Amniotic stem cell (primary cell): ENCODE results near the gene WDFY2.

Source experiments
- DNase-seq: peaks from one replicate; lab custom pipeline; 2025; lab: John Stamatoyannopoulos, UW

WDFY2 gene

DNA sequence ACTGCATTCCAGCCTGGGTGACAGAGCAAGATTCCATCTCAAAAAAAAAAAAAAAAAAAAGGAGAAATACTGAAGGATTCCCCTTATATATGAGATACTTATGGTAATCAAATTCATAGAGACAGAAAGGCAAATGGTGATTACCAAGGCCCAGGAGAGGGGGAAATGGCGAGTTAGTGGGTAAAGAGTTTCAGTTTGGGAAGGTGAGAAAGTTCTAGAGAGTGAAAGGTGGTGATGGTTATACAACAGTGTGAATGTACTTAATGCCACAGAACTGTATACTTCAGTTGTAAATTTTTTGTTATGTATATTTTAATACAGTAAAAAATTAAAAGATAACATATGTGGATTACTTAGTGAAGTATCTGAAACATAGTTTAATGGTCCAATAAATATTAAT is 129.5 kb downstream of the WDFY2 start:
- no peak for DNase-seq

DNA sequence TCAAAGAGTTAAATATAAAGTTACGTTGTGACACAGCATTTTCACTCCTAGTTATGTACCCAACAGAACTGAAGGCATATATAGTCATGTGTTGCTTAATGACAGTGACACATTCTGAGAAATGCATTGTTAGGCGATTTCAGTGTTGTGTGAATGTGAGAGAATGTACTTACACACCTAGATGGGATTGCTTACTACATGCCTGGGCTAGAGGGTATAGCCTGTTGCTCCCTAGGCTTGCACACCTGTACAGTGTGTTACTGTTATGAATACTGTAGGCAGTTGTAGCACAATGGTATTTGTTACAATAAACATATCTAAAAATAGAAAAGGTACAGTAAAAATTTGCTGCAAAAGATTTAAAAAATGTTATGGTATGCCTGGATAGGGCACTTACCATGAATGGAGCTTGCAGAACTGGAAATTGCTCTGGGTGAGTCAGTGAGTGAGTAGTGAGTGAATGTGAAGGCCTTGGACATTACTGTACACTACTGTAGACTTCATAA is 130.5 kb downstream of the WDFY2 start:
- DNase-seq, result no peak

DNA sequence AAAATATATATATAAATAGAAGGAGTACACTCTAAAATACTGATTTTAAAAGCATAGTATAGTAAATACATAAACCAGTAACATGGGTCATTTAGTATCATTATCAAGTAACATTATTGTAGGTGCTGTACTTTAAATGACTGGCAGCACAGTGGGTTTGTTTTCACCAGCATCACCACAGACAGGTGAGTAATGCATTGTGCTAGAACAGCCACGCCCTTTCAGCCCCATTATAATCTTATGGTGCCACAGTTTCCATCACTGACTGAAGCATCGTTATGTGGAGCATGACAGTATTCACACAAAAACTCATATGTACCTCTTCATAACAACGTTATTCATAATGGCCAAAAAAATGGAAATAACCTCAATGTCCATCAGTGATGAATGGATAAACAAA is 131.4 kb downstream of the WDFY2 start:
- DNase-seq, result no peak

DNA sequence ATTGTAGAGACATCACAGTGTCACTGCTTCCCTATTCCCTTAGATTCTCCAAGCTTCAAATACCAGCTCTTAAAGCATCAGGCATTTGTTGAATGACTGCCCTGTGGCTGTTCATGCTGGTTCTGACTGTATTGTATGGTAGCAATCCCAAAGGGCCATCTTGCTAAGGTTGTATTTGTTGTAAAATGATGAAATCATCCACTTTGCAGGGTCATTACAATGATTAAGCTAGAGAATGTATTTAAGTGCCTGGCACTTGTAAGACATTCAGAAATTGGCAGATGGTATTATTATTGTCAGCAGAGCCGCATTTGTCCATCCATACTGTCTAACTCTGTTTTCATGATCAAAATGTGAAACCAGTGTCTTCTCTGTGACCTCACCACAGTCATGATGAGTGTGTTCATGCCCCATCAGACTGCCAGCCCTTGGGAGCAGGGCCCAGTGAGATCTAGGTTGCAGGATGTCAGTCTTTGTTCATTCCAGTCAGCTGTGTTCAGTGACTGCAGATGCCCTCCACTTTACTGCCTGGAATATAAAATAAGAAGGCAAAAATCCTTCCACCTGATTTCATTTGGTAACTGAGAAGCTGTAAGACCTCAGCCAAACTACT is 133.6 kb downstream of the WDFY2 start:
- no peak for DNase-seq

DNA sequence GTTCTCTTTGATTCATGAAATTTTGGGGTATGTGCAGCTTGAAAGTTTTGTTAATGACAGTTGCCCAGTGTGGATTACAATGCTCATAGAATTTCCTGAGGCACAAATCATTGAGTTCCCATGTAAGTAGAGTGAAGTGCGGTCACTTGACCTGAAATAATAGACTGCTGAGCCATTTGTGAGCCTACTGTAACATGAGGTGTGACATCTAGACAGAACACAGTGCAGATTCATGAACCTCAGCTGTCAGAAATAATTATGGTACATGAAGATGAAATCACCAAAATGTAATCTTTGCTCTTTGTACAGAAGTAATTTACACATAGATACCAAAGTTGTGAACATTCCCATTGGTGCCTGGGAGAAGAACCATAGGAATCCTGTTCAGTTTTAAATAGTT is 135.1 kb downstream of the WDFY2 start:
- DNase-seq, result no peak

DNA sequence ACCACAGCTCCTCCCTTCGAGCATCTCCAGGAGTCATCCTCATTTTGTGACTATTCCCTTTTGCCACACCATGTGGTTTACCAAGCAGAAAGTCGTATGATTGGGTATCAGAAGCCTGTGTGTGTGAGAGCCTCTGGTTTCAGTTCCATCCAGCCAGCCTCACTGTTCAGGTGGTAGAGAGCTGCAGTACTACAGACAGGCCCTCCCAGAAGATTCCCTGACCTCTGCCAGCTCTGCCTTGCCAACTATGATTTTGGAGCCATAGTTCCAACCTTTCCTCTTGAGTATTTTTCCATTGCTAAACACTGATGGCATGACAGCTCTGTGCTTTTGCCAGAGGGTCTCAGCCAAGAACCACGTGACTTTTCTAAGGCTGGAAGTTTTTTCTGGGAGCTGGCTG is 137.2 kb downstream of the WDFY2 start:
- DNase-seq, result no peak

DNA sequence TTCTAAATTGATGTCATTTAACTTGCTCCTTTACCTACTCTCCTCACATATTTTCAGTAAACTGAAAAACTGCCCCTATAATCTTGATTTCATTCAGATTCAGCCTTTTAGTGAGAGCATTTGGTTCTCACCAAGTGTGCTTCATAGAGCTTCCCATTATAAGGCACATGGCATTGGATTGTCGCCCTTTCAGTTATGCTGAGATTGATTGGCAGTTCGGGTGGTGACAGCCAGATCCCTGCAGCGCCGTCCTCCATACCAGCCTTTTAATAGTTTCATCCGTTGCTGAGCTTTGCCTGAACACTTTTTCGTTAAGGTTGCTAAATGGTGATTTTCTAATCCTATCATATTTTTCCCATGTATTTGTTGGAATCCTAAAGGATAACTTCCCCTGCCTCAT is 139.3 kb downstream of the WDFY2 start:
- DNase-seq, result no peak

DNA sequence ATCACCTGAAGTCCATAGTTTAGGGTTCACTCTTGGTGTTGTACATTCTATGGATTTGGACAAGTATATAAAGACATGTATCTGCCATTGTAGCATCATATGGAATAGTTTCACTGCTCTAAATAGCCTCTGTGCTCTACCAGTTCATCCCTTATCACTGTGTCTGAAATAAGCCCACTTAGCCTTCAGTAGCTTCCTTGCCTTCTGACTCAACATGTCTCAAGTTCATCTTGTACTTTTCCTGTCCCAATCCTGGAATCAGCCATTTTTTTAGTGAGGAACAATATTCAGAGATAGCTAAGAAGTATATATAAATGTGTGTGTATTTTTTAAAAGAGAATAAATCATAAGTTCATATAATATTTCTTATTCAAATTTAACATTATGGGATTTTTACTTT is 140.5 kb downstream of the WDFY2 start:
- DNase-seq, result no peak

DNA sequence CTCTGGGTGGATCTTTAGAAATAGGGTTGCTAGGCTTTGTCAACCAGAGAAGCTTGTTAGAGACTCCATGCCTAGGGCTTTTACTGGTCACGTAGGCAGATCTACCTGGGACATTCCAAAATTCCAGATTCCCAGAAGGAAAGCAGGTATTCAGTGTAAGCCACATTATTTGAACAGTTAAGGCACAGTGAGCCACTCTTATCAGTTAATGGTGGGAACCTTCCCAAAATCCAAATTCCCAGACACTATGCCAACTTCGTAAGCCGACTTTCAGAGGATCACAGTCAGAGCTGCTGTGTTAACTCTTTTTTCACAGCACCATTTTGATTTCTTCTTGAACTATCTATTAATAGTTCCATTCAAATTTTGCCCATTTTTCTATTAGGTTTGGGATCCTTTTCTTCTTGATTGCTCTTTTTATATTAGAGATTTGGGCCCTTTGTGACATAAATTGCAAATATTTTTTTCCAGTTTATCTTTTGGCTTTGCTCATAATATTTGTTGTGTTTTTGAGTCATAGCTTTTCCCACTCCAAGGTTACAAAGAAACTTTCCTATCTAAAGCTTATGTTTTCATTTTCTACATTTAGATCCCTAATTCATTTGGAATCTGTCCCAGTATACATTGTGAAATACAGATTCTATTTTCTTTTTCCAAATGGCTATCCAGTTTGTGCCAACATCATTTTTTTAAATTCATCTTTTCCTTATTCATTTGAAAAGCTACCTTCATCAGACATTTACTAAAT is 142.4 kb downstream of the WDFY2 start:
- DNase-seq, result peak; percentile 59

DNA sequence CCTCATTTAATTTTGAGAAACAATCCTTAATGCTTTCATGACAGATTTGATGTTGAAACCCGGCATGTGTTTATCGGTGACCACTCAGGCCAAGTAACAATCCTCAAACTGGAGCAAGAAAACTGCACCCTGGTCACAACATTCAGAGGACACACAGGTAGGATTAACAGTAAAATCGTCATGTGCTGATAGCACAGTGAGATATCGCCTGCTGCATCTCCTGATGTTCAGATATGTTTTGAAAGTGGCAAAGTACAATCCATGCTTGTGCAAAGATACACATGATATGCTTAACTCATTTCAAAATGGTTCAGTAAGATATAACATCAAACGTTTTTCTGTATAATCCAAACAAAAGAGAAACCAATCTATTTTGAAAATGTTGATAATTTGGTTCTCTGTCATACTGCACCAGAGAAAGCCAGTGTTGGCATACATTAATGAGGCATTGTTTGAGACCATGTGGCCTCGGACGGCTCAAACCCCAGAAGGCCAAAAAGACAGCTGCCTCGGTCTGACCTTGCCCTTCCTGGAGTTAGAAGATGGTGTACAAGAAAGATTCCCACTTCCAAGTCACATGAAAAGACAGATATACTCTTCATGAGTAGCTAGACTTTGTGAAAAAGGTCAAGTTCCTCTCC is 143.5 kb downstream of the WDFY2 start:
- DNase-seq, result no peak

DNA sequence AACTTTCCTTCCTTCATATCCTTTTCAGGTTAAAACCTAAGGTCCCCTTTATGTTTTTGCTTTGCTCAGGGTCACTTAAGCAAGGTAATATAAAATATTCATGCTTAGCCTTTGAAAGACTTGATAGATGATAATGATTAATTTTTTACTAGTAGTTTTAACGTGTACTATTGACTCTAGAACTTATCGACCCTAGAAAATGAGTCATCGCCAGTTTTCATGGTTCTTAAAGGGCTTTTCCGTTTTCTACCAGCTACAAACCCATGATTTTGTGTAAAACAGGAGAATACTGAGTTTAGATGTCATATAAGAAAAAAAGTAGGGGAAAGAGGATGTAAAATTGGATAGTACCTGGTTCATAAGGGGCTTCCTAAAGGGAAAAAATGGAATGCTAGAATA is 144.0 kb downstream of the WDFY2 start:
- DNase-seq, result no peak

DNA sequence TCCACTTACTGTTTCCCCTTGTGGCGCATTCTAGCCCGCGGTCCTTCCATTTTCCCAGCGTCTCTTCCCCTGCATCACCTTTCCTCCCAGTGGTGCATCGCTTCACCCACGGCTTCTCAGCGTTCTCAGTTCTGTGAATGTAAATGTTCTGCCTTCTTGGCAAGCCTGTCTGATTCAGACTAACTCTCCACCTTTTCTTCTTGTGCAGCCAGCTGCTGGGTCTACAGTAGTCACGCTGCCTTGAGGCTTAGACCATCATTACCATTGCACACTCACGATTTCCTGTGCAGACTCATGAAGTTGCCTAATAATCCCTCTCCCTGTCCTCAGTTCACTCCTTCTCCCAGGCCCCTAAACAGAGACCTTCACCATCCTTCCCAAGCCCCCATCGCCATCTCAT is 144.7 kb downstream of the WDFY2 start:
- DNase-seq, result no peak

DNA sequence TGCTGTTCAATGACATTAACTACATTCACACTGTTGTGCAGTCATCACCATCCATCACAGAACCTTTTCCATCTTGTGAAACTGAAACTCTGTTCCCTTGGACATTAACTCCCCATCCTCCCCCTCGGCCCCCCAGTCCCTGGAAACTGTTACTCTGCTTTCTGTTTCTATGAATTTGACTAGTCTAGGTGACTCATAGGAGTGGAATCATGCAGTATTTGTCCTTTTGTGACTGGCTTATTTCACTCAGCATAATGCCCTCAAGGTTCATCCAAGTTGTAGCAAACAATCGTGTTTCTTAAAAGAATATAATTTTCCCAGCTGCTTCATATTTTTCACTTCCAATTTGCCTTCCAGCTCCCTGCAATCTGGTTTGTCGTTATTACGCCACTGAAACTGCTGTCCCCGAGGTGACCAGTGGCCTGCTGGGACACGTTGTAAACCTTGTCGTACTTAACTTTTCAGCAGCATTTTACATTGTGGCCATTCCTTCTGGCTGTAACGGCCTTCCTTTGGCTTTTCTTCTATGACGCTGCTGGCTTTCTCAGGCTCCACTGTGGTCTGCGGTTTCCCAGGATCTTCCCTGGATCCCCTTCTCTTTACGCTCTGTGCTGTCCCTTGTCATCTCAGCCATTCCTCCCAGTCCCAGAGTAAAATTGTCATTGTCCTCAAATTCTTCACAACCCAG is 145.7 kb downstream of the WDFY2 start:
- peak; percentile 60 for DNase-seq

DNA sequence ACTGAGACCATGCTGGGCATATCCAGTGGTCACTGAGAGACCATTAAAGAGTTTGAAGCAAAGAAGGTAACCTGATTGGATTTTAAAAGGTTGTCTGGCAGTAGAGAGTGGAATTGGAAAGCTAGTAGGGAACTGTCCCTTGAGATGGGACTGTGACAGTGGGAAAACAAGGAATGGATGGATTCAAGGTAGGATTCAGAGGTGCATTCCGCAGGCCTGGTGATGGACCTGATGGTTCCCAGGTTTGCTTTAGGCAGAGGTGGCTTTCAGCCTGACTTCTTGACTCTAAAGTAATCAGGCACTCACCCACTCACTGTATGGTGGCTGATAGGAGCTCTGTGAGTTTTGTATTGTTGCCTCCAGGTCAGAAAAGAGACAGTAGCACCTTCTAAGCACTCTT is 146.7 kb downstream of the WDFY2 start:
- DNase-seq, result no peak

DNA sequence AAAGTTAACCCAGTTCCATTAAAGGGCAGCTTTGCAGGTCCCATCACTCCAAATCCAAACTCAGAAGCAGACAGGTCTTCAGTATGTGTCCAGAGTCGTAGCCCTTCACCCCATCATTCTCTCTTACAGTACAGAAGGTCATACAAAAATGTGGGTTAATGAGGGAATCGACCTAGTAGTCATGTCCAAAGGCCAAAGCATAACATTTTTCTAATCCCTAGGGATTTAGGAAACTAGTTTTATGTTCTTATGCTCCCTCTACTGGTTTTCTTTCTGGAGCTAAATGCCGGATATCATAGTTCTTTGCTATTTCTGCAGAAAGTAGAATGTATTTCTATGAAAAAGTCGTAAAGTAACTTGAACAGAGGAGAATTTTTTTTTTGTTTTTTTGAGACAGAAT is 147.5 kb downstream of the WDFY2 start:
- DNase-seq, result peak; percentile 24

DNA sequence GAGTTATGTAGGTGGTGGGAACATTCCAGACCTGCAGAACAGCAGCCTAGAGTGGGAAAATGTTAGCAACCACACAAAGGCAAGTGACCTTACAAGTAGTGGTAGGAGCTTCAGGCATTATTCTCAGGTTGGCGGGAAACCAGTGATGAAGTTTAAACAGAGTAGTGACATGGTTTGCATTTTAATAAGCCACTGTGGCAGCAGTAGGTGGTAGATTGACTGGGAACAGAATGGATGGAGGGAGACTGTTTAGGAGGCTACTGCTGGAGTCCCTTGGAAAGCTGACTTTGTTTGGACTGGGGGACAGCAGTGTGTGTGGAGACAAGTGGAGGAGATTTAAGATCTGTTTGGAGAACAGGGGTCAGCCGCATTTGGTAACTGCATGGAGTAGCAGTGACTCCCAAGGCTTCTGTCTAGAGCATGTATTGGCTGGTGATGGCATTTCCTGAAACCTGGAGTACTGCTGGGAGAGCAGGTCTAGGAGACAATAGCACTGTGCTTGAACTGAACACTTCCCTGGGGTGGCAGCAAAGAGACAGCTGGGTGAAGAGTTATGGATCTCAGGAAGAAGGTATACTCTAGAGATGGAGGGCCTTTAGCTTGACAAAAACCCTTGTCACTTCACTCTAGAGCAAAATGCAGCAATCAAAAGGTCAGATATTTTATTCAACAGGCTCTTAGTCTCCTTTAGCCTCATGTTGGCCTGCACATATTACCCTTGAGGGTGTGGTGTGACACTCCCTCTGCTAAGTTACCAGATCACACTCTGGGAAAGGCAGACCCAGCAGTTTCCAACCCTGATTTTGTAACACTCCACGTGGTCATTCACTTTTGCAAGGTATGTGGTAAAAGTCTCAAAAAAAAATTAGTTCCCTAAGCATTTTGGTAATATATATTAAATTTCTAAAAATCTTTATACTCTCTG is 149.4 kb downstream of the WDFY2 start:
- no peak for DNase-seq

DNA sequence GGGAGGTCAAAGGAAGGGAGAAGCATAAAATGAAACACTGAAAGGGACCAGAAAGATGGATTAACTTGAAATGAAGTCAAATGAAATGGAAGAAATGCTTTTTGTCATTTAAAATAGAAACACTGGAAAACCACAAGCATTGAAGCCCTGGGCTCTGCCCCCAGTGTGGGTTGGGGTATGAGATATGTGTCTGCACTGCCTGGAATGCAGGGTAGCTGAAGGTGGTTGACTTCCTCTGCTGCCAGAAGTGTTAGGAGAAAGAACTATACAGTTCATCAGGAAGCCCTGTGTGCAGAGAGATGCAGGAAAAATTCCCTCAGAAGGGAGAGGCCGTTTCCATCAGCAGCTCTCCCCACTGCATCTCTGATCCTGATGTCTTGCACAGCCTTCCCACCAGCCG is 150.5 kb downstream of the WDFY2 start:
- no peak for DNase-seq

DNA sequence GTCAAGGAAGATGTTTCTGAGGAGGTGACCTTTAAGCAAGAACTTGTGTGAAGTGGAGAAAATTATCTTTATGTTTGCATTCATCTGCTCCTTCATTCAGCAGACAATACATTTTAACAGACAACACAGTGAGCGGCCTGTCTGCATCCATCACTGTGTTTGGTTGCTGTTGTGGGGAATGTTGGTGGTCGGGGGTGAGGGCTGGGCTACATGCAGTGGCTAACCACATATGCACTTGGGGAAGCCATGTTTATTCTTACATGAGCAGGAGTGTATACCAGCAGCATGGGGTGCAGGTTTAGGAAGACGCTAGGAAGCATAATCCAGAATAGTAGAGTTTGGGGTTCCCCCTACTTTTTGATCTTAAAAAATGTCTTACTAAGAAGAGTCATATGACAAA is 153.3 kb downstream of the WDFY2 start:
- no peak for DNase-seq

DNA sequence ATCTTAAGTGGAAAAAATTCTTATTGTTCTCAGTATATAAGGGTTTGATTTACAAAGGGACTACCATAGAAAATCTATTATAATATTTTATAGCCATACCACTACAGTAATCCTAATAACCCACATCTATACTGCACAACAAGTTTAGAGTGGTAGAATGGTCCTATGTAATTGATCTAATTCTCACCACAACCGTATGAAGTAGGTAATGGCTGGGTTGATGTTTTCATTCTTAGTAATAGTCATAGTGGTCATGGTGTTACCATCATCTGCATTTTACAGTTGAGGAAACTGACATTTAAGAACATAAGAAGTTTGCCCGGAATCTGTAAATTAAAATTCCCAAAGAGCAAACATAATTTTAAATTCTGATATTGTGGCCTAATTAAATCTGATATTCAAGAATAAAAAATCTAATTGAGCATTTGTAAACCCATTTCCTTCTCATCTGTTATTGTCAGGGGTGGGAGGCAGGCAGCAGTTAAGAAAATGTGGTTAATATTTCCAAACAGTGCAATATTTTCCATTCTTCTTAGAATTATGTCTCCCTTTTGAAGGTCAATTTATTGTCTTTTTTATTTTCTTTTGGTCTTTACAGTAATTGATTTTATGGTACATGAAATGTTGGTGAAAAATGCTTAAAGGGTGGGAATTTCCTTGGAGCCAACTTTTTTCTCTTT is 154.1 kb downstream of the WDFY2 start:
- DNase-seq, result no peak

DNA sequence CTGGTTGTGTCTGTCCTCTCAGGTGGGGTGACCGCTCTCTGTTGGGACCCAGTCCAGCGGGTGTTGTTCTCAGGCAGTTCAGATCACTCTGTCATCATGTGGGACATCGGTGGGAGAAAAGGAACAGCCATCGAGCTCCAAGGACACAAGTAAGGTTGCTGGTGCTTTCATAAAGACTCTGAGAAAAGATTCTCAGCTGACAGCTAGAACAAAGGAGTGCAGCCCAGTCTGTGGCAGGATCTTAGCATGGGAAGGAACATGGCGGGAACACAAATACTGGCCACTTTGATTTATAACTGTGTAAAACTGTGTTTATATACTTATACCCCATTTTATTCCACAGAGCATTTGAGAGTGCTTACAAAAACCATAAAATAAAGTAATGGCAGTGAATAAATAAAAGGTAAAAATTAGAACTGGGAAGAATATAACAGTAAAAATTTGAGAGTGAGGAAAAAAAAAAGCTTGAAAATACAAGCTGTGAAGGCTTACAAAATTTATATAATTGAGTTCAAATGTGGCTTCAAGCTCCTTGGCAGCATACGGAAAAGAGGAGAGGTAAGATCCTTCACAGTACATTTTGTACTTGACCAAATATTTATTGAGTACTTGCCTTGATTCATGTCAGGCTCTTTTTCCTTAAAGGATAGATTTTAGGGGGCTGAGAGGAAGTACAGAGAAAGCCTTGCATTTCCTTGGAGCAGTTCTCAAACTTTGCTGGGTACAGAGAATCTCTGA is 154.9 kb downstream of the WDFY2 start:
- no peak for DNase-seq
